HCT116 (cell line): ENCODE results near the gene ANKRD29. TPM values are rescaled to one million over a fixed set of nuclear protein-coding genes. Genes with fewer than 3 reads are reported as not detected.

ENCODE experiments used
- ATAC-seq: fragments of 200-7000 bp; cut with Tn5 transposase; 2 replicates; pipeline ENCODE4 v1.9.1; 2020; ENCODE audit warnings: mild to moderate bottlenecking, moderate library complexity
- BruUV-seq: library from RNA; stranded (reverse); fragments of 400-500 nt; replicated peaks from 2 replicates; lab custom pipeline; 2021; lab: Mats Ljungman, UMichigan
- CTCF ChIA-PET: fragments of 300-600 bp; sonication (Branson Sonifier 250); formaldehyde crosslinking; loops from one replicate; lab custom pipeline; 2021; ENCODE audit warnings: antibody characterized with exemption; lab: Charles Lee
- POLR2A ChIA-PET: fragments of 300-600, 350-600 bp; sonication (Branson Sonifier 250); formaldehyde crosslinking; loops from one replicate; lab custom pipeline; 2021; ENCODE audit warnings: antibody characterized with exemption; lab: Charles Lee
- RAD21 ChIA-PET, 2 experiments: fragments of 300-600 bp; sonication (Branson Sonifier 250); formaldehyde crosslinking; loops; one replicate each; lab custom pipeline; 2023; ENCODE audit warnings: low total read pairs in 2 of 2; ENCODE audit not compliant: uncharacterized antibody in 2 of 2, unreplicated experiment in 2 of 2, low non-redundant PET in 1 of 2; lab: Charles Lee
- DNase-seq: peaks from one replicate; pipeline ENCODE4 v3.0.0-alpha.2; 2010; ENCODE audit warnings: low read depth, low spot score
- H2AFZ ChIP-seq: fragments of 200-600 bp; shearing (Covaris generic), sonication (generic); 2 replicates; pipeline ENCODE4 v1.6.1; 2017; ENCODE audit warnings: low read depth, mixed run types, mixed read lengths, antibody characterized with exemption, low read length; ENCODE audit not compliant: poor library complexity, severe bottlenecking
- H3K27ac ChIP-seq: 2 replicates; pipeline ENCODE4 v1.5.1; 2012; ENCODE audit warnings: low read depth, low read length
- H3K27me3 ChIP-seq: fragments of 200-600 bp; sonication (generic); 2 replicates; pipeline ENCODE4 v1.6.1; 2016; ENCODE audit warnings: mixed run types, low read length, mixed read lengths; ENCODE audit not compliant: insufficient read depth
- H3K36me3 ChIP-seq, 2 experiments: fragments of 200-500 bp in 1 of 2; fragments of 200-600 bp in 1 of 2; sonication (Bioruptor generic) in 1 of 2; sonication (generic) in 1 of 2; 2 replicates each; pipeline versions ENCODE4 v1.5.1 to v1.6.1; 2014 to 2016; ENCODE audit warnings: low read length in 2 of 2, inconsistent platforms in 1 of 2, mixed read lengths in 1 of 2, mixed run types in 1 of 2; ENCODE audit not compliant: insufficient read depth in 2 of 2, control insufficient read depth in 1 of 2
- H3K4me1 ChIP-seq, 2 experiments: fragments of 200-600 bp in 1 of 2; sonication (generic) in 1 of 2; 2 replicates each; pipeline versions ENCODE4 v1.5.1 to v1.6.1; 2012 to 2017; ENCODE audit warnings: low read length in 2 of 2, inconsistent platforms in 1 of 2, mild to moderate bottlenecking in 1 of 2, mixed read lengths in 1 of 2, mixed run types in 1 of 2, moderate library complexity in 1 of 2; ENCODE audit not compliant: insufficient read depth in 2 of 2, control insufficient read depth in 1 of 2
- H3K4me2 ChIP-seq: fragments of 200-600 bp; sonication (generic); 2 replicates; pipeline ENCODE4 v1.6.1; 2017; ENCODE audit warnings: mixed run types, low read length, mixed read lengths
- H3K4me3 ChIP-seq, 2 experiments: fragments of 200-600 bp in 1 of 2; sonication (generic) in 1 of 2; replicated peaks in 1 of 2; 2 replicates each; pipeline ENCODE4 v1.5.1; 2011 to 2016; ENCODE audit warnings: low read length in 2 of 2, control low read depth in 1 of 2, low read depth in 1 of 2, mild to moderate bottlenecking in 1 of 2, mixed read lengths in 1 of 2, mixed run types in 1 of 2
- H3K79me2 ChIP-seq: fragments of 200-600 bp; sonication (generic); 2 replicates; pipeline ENCODE4 v1.6.1; 2017; ENCODE audit warnings: mild to moderate bottlenecking, mixed run types, low read length, moderate library complexity, mixed read lengths; ENCODE audit not compliant: insufficient read depth
- H3K9ac ChIP-seq: fragments of 200-600 bp; sonication (generic); 2 replicates; pipeline ENCODE4 v1.6.1; 2016; ENCODE audit warnings: low read length, mixed read lengths
- H3K9me2 ChIP-seq: fragments of 200-600 bp; sonication (generic), shearing (Covaris generic); 2 replicates; pipeline ENCODE4 v1.6.1; 2017; ENCODE audit warnings: mixed run types, mild to moderate bottlenecking, moderate library complexity; ENCODE audit not compliant: insufficient read depth
- H3K9me3 ChIP-seq, 2 experiments: fragments of 200-500 bp in 1 of 2; fragments of 200-600 bp in 1 of 2; sonication (Bioruptor generic) in 1 of 2; sonication (generic) in 1 of 2; 2 replicates each; pipeline ENCODE4 v1.6.1; 2014 to 2017; ENCODE audit warnings: low read length in 2 of 2, mixed read lengths in 2 of 2, inconsistent platforms in 1 of 2, low read depth in 1 of 2, mild to moderate bottlenecking in 1 of 2, mixed run types in 1 of 2, moderate library complexity in 1 of 2; ENCODE audit not compliant: control insufficient read depth in 1 of 2, insufficient read depth in 1 of 2
- H4K20me1 ChIP-seq: fragments of 200-600 bp; sonication (generic), shearing (Covaris generic); 2 replicates; pipeline ENCODE4 v1.6.1; 2017; ENCODE audit warnings: mixed run types, mild to moderate bottlenecking, moderate library complexity; ENCODE audit not compliant: insufficient read depth
- ATF3 ChIP-seq: IDR thresholded peaks from 2 replicates; pipeline ENCODE4 v1.6.1; 2012
- EGR1 ChIP-seq: IDR thresholded peaks from 2 replicates; pipeline ENCODE4 v1.6.1; 2012; ENCODE audit warnings: low read depth
- ELF1 ChIP-seq: IDR thresholded peaks from 2 replicates; pipeline ENCODE4 v1.6.1; 2012; ENCODE audit warnings: low read depth, borderline replicate concordance
- EZH2phosphoT487 ChIP-seq: fragments of 200-600 bp; IDR thresholded peaks from 2 replicates; pipeline ENCODE4 v1.6.1; 2018; ENCODE audit warnings: antibody characterized with exemption, borderline replicate concordance
- FOSL1 ChIP-seq: IDR thresholded peaks from 2 replicates; pipeline ENCODE4 v1.6.1; 2012; ENCODE audit warnings: low read depth
- JUND ChIP-seq: IDR thresholded peaks from 2 replicates; pipeline ENCODE4 v1.6.1; 2012
- POLR2A ChIP-seq: IDR thresholded peaks from 2 replicates; pipeline ENCODE4 v1.7.0; 2011; ENCODE audit warnings: borderline replicate concordance; ENCODE audit not compliant: insufficient read depth, insufficient read length; ENCODE audit errors: extremely low read depth
- SP1 ChIP-seq: IDR thresholded peaks from 2 replicates; pipeline ENCODE4 v1.6.1; 2012; ENCODE audit warnings: low read depth
- SRF ChIP-seq: IDR thresholded peaks from 2 replicates; pipeline ENCODE4 v1.6.1; 2012; ENCODE audit warnings: low read depth
- ZFX ChIP-seq: fragments of 450-650 bp; IDR thresholded peaks from 2 replicates; pipeline ENCODE4 v1.6.1; 2017
- ZNF274 ChIP-seq: fragments of 200-500 bp; sonication (Bioruptor generic); IDR thresholded peaks from 2 replicates; pipeline ENCODE4 v1.6.1; 2014; ENCODE audit warnings: mild to moderate bottlenecking, low read depth, low read length, inconsistent platforms
- intact Hi-C: fragments of 100-400 bp; cut with micrococcal nuclease; formaldehyde crosslinking; loops from 2 replicates; pipeline ENCODE4 v1.10.0; 2022
- total RNA-seq: library from RNA; stranded (reverse); gene quantifications from one replicate; pipeline ENCODE4 v1.2.1, GENCODE V29; 2021; ENCODE audit not compliant: unreplicated experiment
- TF ChIP-seq, protein P1 (sequence below), 3 experiments: fragments of 200-600 bp in 1 of 3; sonication (generic) in 1 of 3; IDR thresholded peaks in 2 of 3; conservative IDR thresholded peaks in 1 of 3; 2 replicates each; pipeline ENCODE4 v1.5.1; 2012 to 2017; ENCODE audit warnings: low read depth in 2 of 3, low read length in 2 of 3, antibody characterized with exemption in 1 of 3, borderline replicate concordance in 1 of 3, control low read depth in 1 of 3, mild to moderate bottlenecking in 1 of 3, mixed read lengths in 1 of 3, mixed run types in 1 of 3, moderate library complexity in 1 of 3; ENCODE audit not compliant: insufficient read depth in 1 of 3
- TF ChIP-seq, protein P2 (sequence below): IDR thresholded peaks from 2 replicates; pipeline ENCODE4 v1.6.1; 2011; ENCODE audit warnings: mild to moderate bottlenecking, low read length, moderate library complexity; ENCODE audit not compliant: insufficient replicate concordance; ENCODE audit errors: extremely low read depth
- TF ChIP-seq, protein P3 (sequence below): IDR thresholded peaks from 2 replicates; pipeline ENCODE4 v1.6.1; 2012

Gene ANKRD29
- total RNA-seq, 1 experiment from 2014 or later = 8.8 TPM

DNA sequence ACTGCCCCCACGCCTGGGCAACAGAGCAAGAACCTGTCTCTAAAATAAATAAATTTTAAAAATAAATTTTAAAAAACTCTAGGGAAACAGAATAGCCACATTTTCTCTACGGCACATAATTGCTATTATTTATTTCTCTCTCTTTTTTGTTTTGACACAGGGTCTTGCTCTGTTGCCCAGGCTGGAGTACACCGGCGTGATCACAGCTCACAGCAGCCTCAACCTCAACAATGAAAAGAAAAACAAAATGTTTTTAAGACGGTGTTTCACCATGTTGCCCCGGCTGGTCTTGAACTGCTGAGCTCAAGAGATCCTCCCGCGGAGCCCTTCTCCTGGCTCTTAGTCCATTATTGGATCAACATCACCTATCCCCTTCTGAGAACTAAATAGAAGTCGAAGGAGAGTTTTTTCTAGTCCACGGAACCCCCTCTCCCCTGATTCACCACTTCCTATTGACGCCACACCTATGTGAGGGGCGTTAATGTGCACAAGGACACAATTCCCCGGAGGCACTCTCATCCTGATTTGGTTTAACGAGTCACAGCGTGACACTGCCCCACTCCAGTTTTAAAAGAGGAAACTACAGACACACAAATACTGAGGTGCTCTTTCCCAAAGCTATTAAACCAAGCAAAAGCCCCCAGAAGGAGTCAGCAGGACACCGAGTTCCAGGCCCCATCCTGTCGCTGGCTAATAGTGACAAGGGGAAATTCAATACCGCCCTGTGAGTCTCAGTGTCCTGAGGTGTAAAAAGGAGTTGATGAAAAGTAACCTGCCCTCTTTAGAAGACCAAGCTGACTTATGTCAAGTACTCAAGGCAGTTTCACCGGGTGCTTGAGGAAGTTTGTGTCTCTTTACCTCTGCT is 77.5 kb downstream of the ANKRD29 start:
- intact Hi-C loops = loop anchor here (5.0 kb wide), 1 partner anchor 88 kb away; no protein-coding TSS in a partner anchor
- peaks cover 5 to 22% of the 10 kb centered on the region in 2 experiments for H3K4me1 ChIP-seq
- H3K79me2 ChIP-seq = peaks cover 57% of the 10 kb centered on the region
- TSS peak; percentile 65 for BruUV-seq
- ChIA-PET CTCF (interaction anchor here (2.5 kb wide), 1 partner anchor 118 kb away, joined by 6 read pairs; no protein-coding TSS in a partner anchor), RAD21 (interaction anchor here (0.7 kb wide), 2 partner anchors 86 to 118 kb away, joined by 3 read pairs; no protein-coding TSS in a partner anchor), POLR2A (no interaction called here)
- peak overlapping the region; percentile 96 for H3K9ac ChIP-seq
- no peaks in the 10 kb centered on the region for H3K9me3 ChIP-seq
- DNase-seq (no peak), ATAC-seq (no peak)
- peak overlapping the region; percentile 80 to 89 for H3K4me3 ChIP-seq
- H3K27me3 ChIP-seq = no peaks in the 10 kb centered on the region
- H3K27ac ChIP-seq = peak overlapping the region; percentile 95
- peak overlapping the region; percentile 90 for H3K4me2 ChIP-seq
- H3K36me3 ChIP-seq = peaks cover 0 to 6% of the 10 kb centered on the region in 2 experiments; a peak in 1 of 4 replicates
- no peaks in the 10 kb centered on the region for H4K20me1 ChIP-seq
- TF ChIP-seq, protein P1, sequence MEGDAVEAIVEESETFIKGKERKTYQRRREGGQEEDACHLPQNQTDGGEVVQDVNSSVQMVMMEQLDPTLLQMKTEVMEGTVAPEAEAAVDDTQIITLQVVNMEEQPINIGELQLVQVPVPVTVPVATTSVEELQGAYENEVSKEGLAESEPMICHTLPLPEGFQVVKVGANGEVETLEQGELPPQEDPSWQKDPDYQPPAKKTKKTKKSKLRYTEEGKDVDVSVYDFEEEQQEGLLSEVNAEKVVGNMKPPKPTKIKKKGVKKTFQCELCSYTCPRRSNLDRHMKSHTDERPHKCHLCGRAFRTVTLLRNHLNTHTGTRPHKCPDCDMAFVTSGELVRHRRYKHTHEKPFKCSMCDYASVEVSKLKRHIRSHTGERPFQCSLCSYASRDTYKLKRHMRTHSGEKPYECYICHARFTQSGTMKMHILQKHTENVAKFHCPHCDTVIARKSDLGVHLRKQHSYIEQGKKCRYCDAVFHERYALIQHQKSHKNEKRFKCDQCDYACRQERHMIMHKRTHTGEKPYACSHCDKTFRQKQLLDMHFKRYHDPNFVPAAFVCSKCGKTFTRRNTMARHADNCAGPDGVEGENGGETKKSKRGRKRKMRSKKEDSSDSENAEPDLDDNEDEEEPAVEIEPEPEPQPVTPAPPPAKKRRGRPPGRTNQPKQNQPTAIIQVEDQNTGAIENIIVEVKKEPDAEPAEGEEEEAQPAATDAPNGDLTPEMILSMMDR (IDR thresholded peaks at IDR 0.05 in 2 of 3, conservative IDR thresholded peaks at IDR 0.05 in 1 of 3; ENCODE audit: borderline replicate concordance in 1 of 3, insufficient read depth in 1 of 3, low read depth in 2 of 3, low read length in 2 of 3) = no peak
- TF ChIP-seq FOSL1 (no peak), ATF3 (no peak), SRF (no peak), JUND (no peak), POLR2A (no peak), ZNF274 (no peak), ELF1 (no peak), ZFX (no peak), EZH2phosphoT487 (no peak), SP1 (no peak), EGR1 (no peak)
- TF ChIP-seq, protein P2, sequence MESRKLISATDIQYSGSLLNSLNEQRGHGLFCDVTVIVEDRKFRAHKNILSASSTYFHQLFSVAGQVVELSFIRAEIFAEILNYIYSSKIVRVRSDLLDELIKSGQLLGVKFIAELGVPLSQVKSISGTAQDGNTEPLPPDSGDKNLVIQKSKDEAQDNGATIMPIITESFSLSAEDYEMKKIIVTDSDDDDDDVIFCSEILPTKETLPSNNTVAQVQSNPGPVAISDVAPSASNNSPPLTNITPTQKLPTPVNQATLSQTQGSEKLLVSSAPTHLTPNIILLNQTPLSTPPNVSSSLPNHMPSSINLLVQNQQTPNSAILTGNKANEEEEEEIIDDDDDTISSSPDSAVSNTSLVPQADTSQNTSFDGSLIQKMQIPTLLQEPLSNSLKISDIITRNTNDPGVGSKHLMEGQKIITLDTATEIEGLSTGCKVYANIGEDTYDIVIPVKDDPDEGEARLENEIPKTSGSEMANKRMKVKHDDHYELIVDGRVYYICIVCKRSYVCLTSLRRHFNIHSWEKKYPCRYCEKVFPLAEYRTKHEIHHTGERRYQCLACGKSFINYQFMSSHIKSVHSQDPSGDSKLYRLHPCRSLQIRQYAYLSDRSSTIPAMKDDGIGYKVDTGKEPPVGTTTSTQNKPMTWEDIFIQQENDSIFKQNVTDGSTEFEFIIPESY = no peak
- TF ChIP-seq, protein P3, sequence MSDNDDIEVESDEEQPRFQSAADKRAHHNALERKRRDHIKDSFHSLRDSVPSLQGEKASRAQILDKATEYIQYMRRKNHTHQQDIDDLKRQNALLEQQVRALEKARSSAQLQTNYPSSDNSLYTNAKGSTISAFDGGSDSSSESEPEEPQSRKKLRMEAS = no peak
- H3K9me2 ChIP-seq = no peaks in the 10 kb centered on the region
- H2AFZ ChIP-seq = no peak overlapping the region
